Osteoblast (primary cell): Measurements from ENCODE around the gene HS2ST1. TPM values are rescaled to one million over a fixed set of nuclear protein-coding genes. Genes with fewer than 3 reads are reported as not detected.

Experiments used
- DNase-seq: peaks from one replicate; pipeline ENCODE4 v3.0.0; 2011; ENCODE audit warnings: low spot score, mixed read lengths; ENCODE audit not compliant: insufficient read length; ENCODE audit errors: missing footprints
- H2AFZ ChIP-seq: 2 replicates; pipeline ENCODE4 v1.6.0; 2011; ENCODE audit warnings: mild to moderate bottlenecking, low read length
- H3K27ac ChIP-seq: 2 replicates; pipeline ENCODE4 v1.5.1; 2011; ENCODE audit warnings: mild to moderate bottlenecking, low read depth, low read length, moderate library complexity
- H3K27me3 ChIP-seq: 2 replicates; pipeline ENCODE4 v1.6.0; 2012; ENCODE audit warnings: mild to moderate bottlenecking, control low read depth, inconsistent platforms, low read length, moderate library complexity; ENCODE audit not compliant: insufficient read depth
- H3K36me3 ChIP-seq: 2 replicates; pipeline ENCODE4 v1.5.1; 2011; ENCODE audit warnings: mild to moderate bottlenecking, low read length, control low read depth, moderate library complexity; ENCODE audit not compliant: insufficient read depth
- H3K4me1 ChIP-seq: 2 replicates; pipeline ENCODE4 v1.5.1; 2011; ENCODE audit warnings: mild to moderate bottlenecking, low read length, control low read depth, moderate library complexity; ENCODE audit not compliant: insufficient read depth
- H3K4me2 ChIP-seq: 2 replicates; pipeline ENCODE4 v1.6.0; 2011; ENCODE audit warnings: mild to moderate bottlenecking, low read length; ENCODE audit not compliant: insufficient read depth
- H3K4me3 ChIP-seq: fragments of 200-600 bp; sonication (generic); 3 replicates; pipeline ENCODE4 v1.5.1; 2012; ENCODE audit warnings: mild to moderate bottlenecking, low read length, inconsistent platforms; ENCODE audit not compliant: insufficient read depth
- H3K79me2 ChIP-seq: 2 replicates; pipeline ENCODE4 v1.6.0; 2012; ENCODE audit warnings: mild to moderate bottlenecking, low read length, control low read depth, inconsistent platforms; ENCODE audit not compliant: insufficient read depth
- H3K9me3 ChIP-seq: 2 replicates; pipeline ENCODE4 v1.5.1; 2011; ENCODE audit warnings: low read depth, low read length, control low read depth
- H4K20me1 ChIP-seq: 2 replicates; pipeline ENCODE4 v1.6.0; 2012; ENCODE audit warnings: mild to moderate bottlenecking, low read length, control low read depth; ENCODE audit not compliant: insufficient read depth
- total RNA-seq: library from RNA; depleted of rRNA; stranded (reverse); fragments of >200 nt; gene quantifications from 2 replicates; pipeline ENCODE4 v1.2.3, GENCODE V29; 2012
- TF ChIP-seq, protein P1 (sequence below): IDR thresholded peaks from 2 replicates; pipeline ENCODE4 v1.5.1; 2011; ENCODE audit warnings: mild to moderate bottlenecking, low read depth, low read length, moderate library complexity; ENCODE audit errors: extremely low read depth

The HS2ST1 gene
- total RNA-seq, 1 donor, result 20.3 TPM

DNA sequence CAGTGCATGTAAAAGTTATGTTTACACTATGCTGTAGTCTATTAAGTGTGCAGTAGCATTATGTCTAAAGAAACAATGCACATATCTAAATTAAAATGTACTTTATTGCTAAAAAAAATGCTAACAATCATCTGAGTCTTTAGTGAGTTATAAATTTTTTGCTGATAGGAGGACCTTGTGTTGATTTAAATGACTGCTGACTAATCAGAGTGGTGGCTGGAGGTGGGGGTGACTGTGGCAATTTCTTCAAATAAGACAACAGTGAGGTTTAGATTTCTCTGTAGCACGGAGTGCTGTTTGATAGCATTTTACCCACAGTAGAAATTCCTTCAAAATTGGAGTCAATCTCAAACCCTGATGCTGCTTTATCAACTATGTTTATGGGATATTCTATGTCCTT lies 37.0 kb downstream of the HS2ST1 start:
- H3K27me3 ChIP-seq, result no peaks in the 10 kb centered on the region
- H3K27ac ChIP-seq, result no peak overlapping the region
- TF ChIP-seq, protein P1, sequence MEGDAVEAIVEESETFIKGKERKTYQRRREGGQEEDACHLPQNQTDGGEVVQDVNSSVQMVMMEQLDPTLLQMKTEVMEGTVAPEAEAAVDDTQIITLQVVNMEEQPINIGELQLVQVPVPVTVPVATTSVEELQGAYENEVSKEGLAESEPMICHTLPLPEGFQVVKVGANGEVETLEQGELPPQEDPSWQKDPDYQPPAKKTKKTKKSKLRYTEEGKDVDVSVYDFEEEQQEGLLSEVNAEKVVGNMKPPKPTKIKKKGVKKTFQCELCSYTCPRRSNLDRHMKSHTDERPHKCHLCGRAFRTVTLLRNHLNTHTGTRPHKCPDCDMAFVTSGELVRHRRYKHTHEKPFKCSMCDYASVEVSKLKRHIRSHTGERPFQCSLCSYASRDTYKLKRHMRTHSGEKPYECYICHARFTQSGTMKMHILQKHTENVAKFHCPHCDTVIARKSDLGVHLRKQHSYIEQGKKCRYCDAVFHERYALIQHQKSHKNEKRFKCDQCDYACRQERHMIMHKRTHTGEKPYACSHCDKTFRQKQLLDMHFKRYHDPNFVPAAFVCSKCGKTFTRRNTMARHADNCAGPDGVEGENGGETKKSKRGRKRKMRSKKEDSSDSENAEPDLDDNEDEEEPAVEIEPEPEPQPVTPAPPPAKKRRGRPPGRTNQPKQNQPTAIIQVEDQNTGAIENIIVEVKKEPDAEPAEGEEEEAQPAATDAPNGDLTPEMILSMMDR, result no peak
- H4K20me1 ChIP-seq, result peaks cover 7% of the 10 kb centered on the region
- no peak overlapping the region for H3K4me2 ChIP-seq
- H3K36me3 ChIP-seq, result no peaks in the 10 kb centered on the region
- peaks cover 3% of the 10 kb centered on the region for H3K4me1 ChIP-seq
- H3K4me3 ChIP-seq, result no peak overlapping the region
- H2AFZ ChIP-seq, result no peak overlapping the region
- H3K79me2 ChIP-seq, result peaks cover 8% of the 10 kb centered on the region
- no peak for DNase-seq
- H3K9me3 ChIP-seq, result no peaks in the 10 kb centered on the region

DNA sequence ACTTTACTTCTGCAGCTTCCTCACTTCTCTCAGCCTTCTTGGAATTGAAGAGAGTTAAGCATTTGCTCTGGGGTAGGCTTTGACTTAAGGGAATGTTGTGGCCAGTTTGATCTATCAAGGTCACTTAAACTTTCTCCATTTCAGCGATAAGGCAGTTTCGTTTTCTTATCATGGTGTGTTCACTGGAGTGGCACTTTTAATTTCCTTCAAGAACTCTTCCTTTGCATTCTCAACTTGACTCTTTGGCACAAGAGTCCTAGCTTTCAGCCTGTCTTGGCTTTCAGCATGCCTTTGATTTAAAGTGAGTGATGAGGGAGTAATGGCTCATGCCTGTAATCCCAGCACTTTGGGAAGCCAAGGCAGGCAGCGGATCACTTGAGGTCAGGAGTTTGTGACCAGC lies 38.7 kb downstream of the HS2ST1 start:
- no peak overlapping the region for H3K4me3 ChIP-seq
- no peak for DNase-seq
- peaks cover 8% of the 10 kb centered on the region for H4K20me1 ChIP-seq
- no peaks in the 10 kb centered on the region for H3K36me3 ChIP-seq
- no peak overlapping the region for H2AFZ ChIP-seq
- peaks cover 7% of the 10 kb centered on the region for H3K79me2 ChIP-seq
- peaks cover 3% of the 10 kb centered on the region for H3K4me1 ChIP-seq
- H3K27ac ChIP-seq, result no peak overlapping the region
- no peak overlapping the region for H3K4me2 ChIP-seq
- TF ChIP-seq, protein P1, result no peak
- H3K27me3 ChIP-seq, result no peaks in the 10 kb centered on the region
- no peaks in the 10 kb centered on the region for H3K9me3 ChIP-seq

DNA sequence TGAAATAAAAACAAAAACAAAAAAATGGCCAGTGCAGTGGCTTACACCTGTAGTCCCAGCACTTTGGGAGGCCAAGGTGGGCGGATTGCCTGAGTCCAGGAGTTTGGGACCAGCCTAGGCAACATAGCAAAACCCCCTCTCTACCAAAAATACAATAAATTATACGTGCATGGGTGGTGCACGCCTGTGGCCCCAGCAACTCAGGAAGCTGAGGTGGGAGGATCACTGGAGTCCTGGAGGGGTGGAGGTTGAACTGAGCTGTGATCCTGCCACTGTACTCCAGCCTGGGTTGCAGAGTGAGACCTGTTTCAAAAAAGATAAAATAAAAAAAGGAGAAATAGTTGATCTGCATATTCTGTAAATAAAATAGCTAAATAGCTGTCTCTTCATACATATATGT lies 41.2 kb downstream of the HS2ST1 start:
- TF ChIP-seq, protein P1, result no peak
- H3K79me2 ChIP-seq, result peaks cover 7% of the 10 kb centered on the region
- no peak overlapping the region for H3K4me3 ChIP-seq
- DNase-seq, result no peak
- no peaks in the 10 kb centered on the region for H3K36me3 ChIP-seq
- no peaks in the 10 kb centered on the region for H3K9me3 ChIP-seq
- H2AFZ ChIP-seq, result no peak overlapping the region
- H3K27me3 ChIP-seq, result no peaks in the 10 kb centered on the region
- H3K4me1 ChIP-seq, result peaks cover 3% of the 10 kb centered on the region
- H4K20me1 ChIP-seq, result peaks cover 8% of the 10 kb centered on the region
- no peak overlapping the region for H3K4me2 ChIP-seq
- H3K27ac ChIP-seq, result no peak overlapping the region

DNA sequence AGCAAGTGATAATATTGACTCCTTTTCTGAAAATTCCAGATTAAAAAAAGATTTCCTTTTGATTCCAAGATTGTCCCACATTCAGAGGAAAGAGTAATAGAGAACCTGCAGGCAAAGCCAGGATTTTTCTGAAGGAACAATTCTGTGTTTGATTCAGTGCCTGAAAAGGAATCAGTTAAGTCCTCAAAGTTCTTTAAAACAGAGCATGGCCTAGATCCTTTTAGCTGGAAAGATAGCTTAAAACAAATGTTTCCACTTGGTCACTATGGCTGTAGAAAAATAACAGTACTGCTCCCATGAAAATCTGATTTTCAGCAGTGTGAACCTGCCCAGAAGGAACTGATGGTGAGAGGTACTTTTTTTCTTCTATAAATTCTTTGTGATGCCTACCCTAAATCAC lies 41.8 kb downstream of the HS2ST1 start:
- TF ChIP-seq, protein P1, result no peak

More for the DNA sequence above, 41.8 kb downstream of the HS2ST1 start:
- DNase-seq, result no peak
- H3K4me2 ChIP-seq, result no peak overlapping the region
- H4K20me1 ChIP-seq, result peaks cover 8% of the 10 kb centered on the region
- H3K4me3 ChIP-seq, result no peak overlapping the region
- H3K36me3 ChIP-seq, result no peaks in the 10 kb centered on the region
- no peaks in the 10 kb centered on the region for H3K9me3 ChIP-seq
- no peaks in the 10 kb centered on the region for H3K27me3 ChIP-seq
- peaks cover 7% of the 10 kb centered on the region for H3K79me2 ChIP-seq
- peaks cover 3% of the 10 kb centered on the region for H3K4me1 ChIP-seq
- no peak overlapping the region for H2AFZ ChIP-seq
- H3K27ac ChIP-seq, result no peak overlapping the region
